Progenitor cell of endocrine pancreas (in vitro differentiated cells): ENCODE results near the gene KMT5B. TPM values are rescaled to one million over a fixed set of nuclear protein-coding genes. Genes with fewer than 3 reads are reported as not detected.

Experiments
- DNase-seq: peaks from one replicate; pipeline ENCODE4 v3.0.0; 2021; ENCODE audit warnings: low spot score; ENCODE audit not compliant: unreplicated experiment
- H3K27ac Mint-ChIP-seq: 2 replicates; pipeline ENCODE4 v1.8.0; 2021; ENCODE audit warnings: mild to moderate bottlenecking, moderate library complexity, mixed read lengths
- H3K27me3 Mint-ChIP-seq: 2 replicates; pipeline ENCODE4 v1.8.0; 2021; ENCODE audit warnings: mixed read lengths
- H3K36me3 Mint-ChIP-seq: 2 replicates; pipeline ENCODE4 v1.8.0; 2022; ENCODE audit warnings: mixed read lengths; ENCODE audit not compliant: insufficient read depth
- H3K4me1 Mint-ChIP-seq: 2 replicates; pipeline ENCODE4 v1.8.0; 2021; ENCODE audit warnings: low read depth, mixed read lengths
- H3K4me3 Mint-ChIP-seq: 2 replicates; pipeline ENCODE4 v1.8.0; 2021; ENCODE audit warnings: low read depth, mild to moderate bottlenecking, moderate library complexity, mixed read lengths
- H3K9me3 Mint-ChIP-seq: 2 replicates; pipeline ENCODE4 v1.8.0; 2021; ENCODE audit warnings: low read depth, mixed read lengths
- total RNA-seq: library from RNA; stranded (reverse); gene quantifications from 2 replicates; pipeline ENCODE4 v1.2.1, GENCODE V29; 2021
- TF ChIP-seq, protein P1 (sequence below): fragments of 200-600 bp; sonication (generic); IDR thresholded peaks from one replicate; pipeline ENCODE4 v1.5.0; 2021; ENCODE audit warnings: antibody characterized with exemption, mild to moderate bottlenecking; ENCODE audit not compliant: unreplicated experiment

Gene KMT5B
- total RNA-seq, 1 donor from 2014 or later, result 67.5 TPM

DNA sequence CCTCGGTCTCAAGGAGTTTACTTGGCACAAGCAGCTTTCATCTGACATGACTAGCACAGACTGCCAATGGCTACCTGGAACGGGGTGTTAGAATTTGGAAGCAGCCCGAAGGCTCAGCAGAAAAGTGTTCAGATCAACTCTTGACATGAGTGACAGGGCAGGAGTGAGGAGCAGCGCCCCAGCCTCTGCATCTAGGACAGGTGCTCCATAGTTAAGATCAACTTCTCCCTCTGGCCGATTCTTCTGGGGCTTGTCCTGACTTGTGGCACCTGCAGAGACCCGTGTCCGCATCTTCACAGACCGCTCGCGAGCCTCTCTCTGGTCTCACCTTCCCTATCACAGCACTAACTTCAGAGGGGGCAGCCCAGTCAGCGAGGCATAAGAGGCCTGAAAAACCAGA, 49.4 kb downstream of the KMT5B start:
- DNase-seq, result no peak
- Mint-ChIP-seq H3K4me3 (no peak overlapping the region), H3K4me1 (peaks cover 16% of the 10 kb centered on the region), H3K27me3 (no peaks in the 10 kb centered on the region), H3K27ac (no peak overlapping the region), H3K36me3 (peaks cover 34% of the 10 kb centered on the region), H3K9me3 (no peaks in the 10 kb centered on the region)
- TF ChIP-seq, protein P1, sequence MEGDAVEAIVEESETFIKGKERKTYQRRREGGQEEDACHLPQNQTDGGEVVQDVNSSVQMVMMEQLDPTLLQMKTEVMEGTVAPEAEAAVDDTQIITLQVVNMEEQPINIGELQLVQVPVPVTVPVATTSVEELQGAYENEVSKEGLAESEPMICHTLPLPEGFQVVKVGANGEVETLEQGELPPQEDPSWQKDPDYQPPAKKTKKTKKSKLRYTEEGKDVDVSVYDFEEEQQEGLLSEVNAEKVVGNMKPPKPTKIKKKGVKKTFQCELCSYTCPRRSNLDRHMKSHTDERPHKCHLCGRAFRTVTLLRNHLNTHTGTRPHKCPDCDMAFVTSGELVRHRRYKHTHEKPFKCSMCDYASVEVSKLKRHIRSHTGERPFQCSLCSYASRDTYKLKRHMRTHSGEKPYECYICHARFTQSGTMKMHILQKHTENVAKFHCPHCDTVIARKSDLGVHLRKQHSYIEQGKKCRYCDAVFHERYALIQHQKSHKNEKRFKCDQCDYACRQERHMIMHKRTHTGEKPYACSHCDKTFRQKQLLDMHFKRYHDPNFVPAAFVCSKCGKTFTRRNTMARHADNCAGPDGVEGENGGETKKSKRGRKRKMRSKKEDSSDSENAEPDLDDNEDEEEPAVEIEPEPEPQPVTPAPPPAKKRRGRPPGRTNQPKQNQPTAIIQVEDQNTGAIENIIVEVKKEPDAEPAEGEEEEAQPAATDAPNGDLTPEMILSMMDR, result no peak

DNA sequence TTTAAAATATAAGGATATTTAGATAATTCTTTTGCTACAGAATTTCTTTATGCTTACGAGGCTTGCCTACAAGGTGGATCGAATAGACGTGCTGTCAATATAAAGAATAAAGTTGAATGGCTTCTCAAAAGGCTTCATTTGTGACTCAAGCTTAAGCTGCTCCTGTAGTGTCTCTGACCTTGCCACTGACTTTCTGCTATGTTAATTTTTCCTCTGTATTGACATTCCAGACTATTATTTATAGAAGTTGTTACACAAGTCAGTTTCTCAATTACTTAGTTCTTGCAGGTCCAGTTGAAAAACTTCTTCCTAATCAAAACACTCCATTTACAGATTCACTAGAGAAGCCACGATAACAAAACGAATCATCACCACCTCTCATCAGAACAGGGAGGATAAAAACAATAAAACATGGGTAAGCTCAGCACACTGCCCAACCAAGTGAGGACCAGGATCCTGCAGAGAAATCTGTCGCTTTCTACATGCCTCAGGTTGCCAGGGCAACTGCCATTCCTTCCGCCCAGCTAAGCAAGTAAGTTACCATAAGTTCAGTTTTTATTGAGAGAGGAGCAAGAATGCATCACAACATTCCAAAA, 52.9 kb downstream of the KMT5B start:
- peaks cover 2% of the 10 kb centered on the region for H3K4me1 Mint-ChIP-seq
- peaks cover 44% of the 10 kb centered on the region for H3K36me3 Mint-ChIP-seq
- H3K27ac Mint-ChIP-seq, result no peak overlapping the region
- no peaks in the 10 kb centered on the region for H3K9me3 Mint-ChIP-seq
- no peaks in the 10 kb centered on the region for H3K27me3 Mint-ChIP-seq
- no peak overlapping the region for H3K4me3 Mint-ChIP-seq
- TF ChIP-seq, protein P1, result no peak
- DNase-seq, result no peak

DNA sequence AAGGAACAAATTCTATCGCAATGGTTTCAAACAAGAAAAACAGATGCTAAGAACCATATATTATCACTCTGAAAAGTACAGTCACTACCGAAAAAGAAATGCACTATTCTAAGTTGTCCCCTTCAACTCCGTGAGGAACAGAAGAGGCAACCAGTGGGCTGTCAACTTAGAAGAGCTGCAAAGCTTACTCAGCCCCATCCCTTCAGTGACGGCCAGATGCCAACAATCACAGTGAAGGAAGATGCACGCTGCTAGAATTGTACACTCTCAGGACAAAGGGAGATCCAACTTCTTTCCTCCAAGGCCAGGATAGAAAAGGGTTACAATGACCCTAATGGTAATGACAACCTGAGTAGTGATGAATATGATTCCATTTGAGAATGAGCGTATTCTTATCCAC, 53.4 kb downstream of the KMT5B start:
- no peak overlapping the region for H3K4me3 Mint-ChIP-seq
- TF ChIP-seq, protein P1, result no peak
- no peaks in the 10 kb centered on the region for H3K27me3 Mint-ChIP-seq
- no peak for DNase-seq
- H3K4me1 Mint-ChIP-seq, result peaks cover 2% of the 10 kb centered on the region
- H3K27ac Mint-ChIP-seq, result no peak overlapping the region
- peaks cover 47% of the 10 kb centered on the region for H3K36me3 Mint-ChIP-seq
- no peaks in the 10 kb centered on the region for H3K9me3 Mint-ChIP-seq

- TF ChIP-seq, protein P1, result no peak
- Mint-ChIP-seq H3K4me3 (no peak overlapping the region), H3K9me3 (no peaks in the 10 kb centered on the region), H3K27ac (no peak overlapping the region), H3K4me1 (peaks cover 2% of the 10 kb centered on the region), H3K27me3 (no peaks in the 10 kb centered on the region), H3K36me3 (peaks cover 44% of the 10 kb centered on the region)
- DNase-seq, result no peak
Observed at GRCh38 chr11:68159161-68159560, 53.9 kb downstream of the KMT5B start.

- Mint-ChIP-seq H3K4me1 (peaks cover 3% of the 10 kb centered on the region), H3K4me3 (no peak overlapping the region), H3K9me3 (no peaks in the 10 kb centered on the region), H3K27me3 (no peaks in the 10 kb centered on the region), H3K27ac (no peak overlapping the region), H3K36me3 (peaks cover 41% of the 10 kb centered on the region)
- TF ChIP-seq, protein P1, result no peak
- DNase-seq, result no peak
Observed at GRCh38 chr11:68158580-68158979, 54.5 kb downstream of the KMT5B start.
